HG03196 (cell line): ENCODE measurements around the gene CRACR2A.
A peak's percentile ranks its signal among the peaks of the same experiment; 100 is the strongest.

Experiments used
- ATAC-seq: cut with Tn5 transposase; IDR thresholded peaks from one replicate; pipeline ENCODE4 v1.9.1; 2021; ENCODE audit not compliant: unreplicated experiment

The CRACR2A gene

GRCh38 chr12:3753544-3754284 lies 805 bp upstream of the CRACR2A start:
- no peak for ATAC-seq

DNA sequence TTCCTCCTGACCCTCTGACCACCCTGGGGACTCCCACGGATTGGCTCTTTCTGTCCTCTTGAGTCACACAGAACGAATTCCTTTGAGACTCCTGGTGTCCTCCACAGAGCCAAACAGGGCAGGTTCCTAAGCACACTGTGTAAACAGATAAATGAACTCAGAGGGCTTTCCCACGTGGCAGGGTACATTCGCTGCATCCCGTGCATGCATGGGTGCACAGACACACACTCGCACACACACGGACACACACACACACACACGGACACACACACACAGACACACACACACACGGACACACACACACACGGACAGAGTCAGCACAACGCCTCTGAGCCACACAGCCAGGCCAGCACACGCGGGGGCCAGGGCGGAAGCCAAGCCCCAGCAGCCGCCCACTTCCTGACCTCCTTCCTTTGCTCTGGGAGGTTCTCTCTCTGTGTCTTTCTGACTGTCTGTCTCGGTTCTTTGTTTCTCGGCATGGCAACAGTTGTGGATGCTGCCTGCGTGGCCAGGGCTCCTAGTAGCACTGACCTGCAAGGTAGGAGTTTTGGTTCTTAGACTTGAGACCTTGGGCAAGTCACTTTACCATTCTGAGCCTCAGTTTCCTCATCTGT lies 706 bp downstream of the CRACR2A start:
- peak; percentile 62 for ATAC-seq

- no peak for ATAC-seq
Measured at GRCh38 chr12:3751151-3752095, 1.5 kb downstream of the CRACR2A start.

- no peak for ATAC-seq
Measured at GRCh38 chr12:3750616-3751015, 2.3 kb downstream of the CRACR2A start.

- ATAC-seq: no peak
Measured at GRCh38 chr12:3748620-3749019, 4.3 kb downstream of the CRACR2A start.

DNA sequence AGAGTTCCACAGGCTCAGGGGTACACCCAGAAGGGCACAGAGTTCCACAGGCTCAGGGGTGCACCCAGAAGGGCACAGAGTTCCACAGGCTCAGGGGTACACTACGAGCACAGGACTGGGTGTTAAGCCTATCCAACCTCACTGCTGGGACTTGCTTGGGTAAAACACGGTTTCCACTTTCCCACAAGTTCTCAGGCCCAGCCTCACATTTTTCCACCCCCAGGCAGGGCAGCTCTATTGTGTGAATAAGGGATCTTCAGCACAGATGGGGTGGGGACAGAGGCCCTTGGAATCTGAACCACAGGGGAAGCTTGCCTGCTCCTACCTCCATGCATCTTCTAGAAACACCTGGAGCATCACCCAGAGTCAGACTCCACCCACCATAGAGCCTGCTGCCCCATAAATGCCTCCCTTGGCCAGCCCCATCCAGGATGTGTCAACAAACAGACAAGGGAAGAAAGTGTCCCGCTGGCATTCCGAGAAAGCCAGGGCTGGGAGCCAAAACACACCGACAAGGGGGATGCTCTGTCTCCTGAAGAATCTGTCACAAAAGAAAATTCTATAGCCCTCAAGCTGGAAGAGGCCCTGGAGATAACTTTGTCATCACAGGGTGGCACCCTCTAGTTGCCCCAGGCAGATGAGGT lies 4.8 kb downstream of the CRACR2A start:
- no peak for ATAC-seq

DNA sequence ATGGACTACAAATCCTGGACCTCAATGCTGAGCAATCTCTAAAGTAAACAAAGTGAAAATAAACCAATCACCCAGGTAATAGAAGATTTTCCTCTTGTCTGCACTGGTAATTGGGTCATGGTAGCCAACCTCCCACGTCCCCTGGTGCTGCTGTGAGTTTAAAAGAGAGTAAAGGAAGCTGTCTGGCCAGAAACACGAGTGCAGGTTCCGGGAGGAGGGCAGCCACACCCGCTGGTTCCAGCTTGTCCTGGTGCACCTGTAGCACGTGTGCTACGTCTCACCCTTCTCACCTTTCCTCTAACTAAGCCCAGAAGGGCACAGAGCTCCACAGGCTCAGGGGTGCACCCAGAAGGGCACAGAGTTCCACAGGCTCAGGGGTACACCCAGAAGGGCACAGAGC lies 5.4 kb downstream of the CRACR2A start:
- no peak for ATAC-seq

- no peak for ATAC-seq
Measured at GRCh38 chr12:3746758-3747157, 6.2 kb downstream of the CRACR2A start.

GRCh38 chr12:3745152-3745551 lies 7.8 kb downstream of the CRACR2A start:
- ATAC-seq: no peak

GRCh38 chr12:3744229-3744901 lies 8.5 kb downstream of the CRACR2A start:
- no peak for ATAC-seq

DNA sequence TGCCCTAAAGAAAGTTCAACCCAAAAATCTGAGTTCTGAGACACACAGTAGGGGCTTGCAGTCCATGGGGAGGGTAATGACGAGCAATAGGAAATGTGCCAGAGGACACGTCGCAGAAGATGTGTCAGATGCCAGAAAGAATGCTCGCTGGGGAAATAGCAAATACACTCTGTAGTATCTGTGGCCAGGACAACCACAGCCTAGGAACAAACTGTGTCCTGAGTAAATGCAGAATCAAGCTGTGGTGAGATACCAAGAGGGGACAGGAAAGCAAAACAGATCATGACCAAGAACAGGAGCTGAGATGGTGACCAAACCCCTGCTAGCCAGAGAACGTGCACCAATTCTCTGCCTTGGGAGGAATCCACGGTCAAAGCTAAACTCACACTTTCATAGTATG lies 9.1 kb downstream of the CRACR2A start:
- ATAC-seq: no peak

GRCh38 chr12:3741882-3742672 lies 10.8 kb downstream of the CRACR2A start:
- ATAC-seq: no peak

GRCh38 chr12:3740480-3741231 lies 12.3 kb downstream of the CRACR2A start:
- ATAC-seq: no peak

- ATAC-seq: no peak
Measured at GRCh38 chr12:3735432-3735831, 17.5 kb downstream of the CRACR2A start.

GRCh38 chr12:3732901-3733300 lies 20.0 kb downstream of the CRACR2A start:
- ATAC-seq: no peak

- no peak for ATAC-seq
Measured at GRCh38 chr12:3730111-3730510, 22.8 kb downstream of the CRACR2A start.

- ATAC-seq: no peak
Measured at GRCh38 chr12:3728686-3729085, 24.2 kb downstream of the CRACR2A start.

GRCh38 chr12:3727877-3728632 lies 24.9 kb downstream of the CRACR2A start:
- peak; percentile 88 for ATAC-seq
